Panc1 (cell line): Measurements from ENCODE around the gene SHANK3. TPM values are rescaled to one million over a fixed set of nuclear protein-coding genes. Genes with fewer than 3 reads are reported as not detected.
A peak's percentile ranks its signal among the peaks of the same experiment; 100 is the strongest.

Experiments used
- ATAC-seq: fragments of 200-7000 bp; cut with Tn5 transposase; 2 replicates; pipeline ENCODE4 v1.9.1; 2020; ENCODE audit warnings: mild to moderate bottlenecking, moderate library complexity
- BruUV-seq: library from RNA; stranded (reverse); fragments of 400-500 nt; replicated peaks from 2 replicates; lab custom pipeline; 2021; lab: Mats Ljungman, UMichigan
- CTCF ChIA-PET: fragments of 300-600 bp; sonication (Branson Sonifier 250); formaldehyde crosslinking; loops from one replicate; lab custom pipeline; 2022; ENCODE audit warnings: antibody characterized with exemption; lab: Charles Lee
- POLR2A ChIA-PET: fragments of 300-600 bp; sonication (Branson Sonifier 250); formaldehyde crosslinking; loops from one replicate; lab custom pipeline; 2022; ENCODE audit warnings: antibody characterized with exemption; lab: Charles Lee
- DNase-seq: peaks from one replicate; pipeline ENCODE4 v3.0.0-alpha.2; 2010; ENCODE audit warnings: low read depth, low spot score
- H3K27ac ChIP-seq: 2 replicates; pipeline ENCODE4 v1.5.1; 2011; ENCODE audit warnings: mild to moderate bottlenecking, low read length, inconsistent platforms
- H3K27me3 ChIP-seq: fragments of 200-500 bp; sonication (Bioruptor generic); 2 replicates; pipeline ENCODE4 v1.6.0; 2014; ENCODE audit warnings: low read length, inconsistent platforms; ENCODE audit not compliant: control insufficient read depth, insufficient read depth
- H3K36me3 ChIP-seq: fragments of 200-500 bp; sonication (Bioruptor generic); 2 replicates; pipeline ENCODE4 v1.5.1; 2014; ENCODE audit warnings: inconsistent platforms, mild to moderate bottlenecking, low read length, moderate library complexity; ENCODE audit not compliant: control insufficient read depth, insufficient read depth
- H3K4me1 ChIP-seq: 2 replicates; pipeline ENCODE4 v1.5.1; 2011; ENCODE audit warnings: inconsistent platforms, mild to moderate bottlenecking, low read length, moderate library complexity; ENCODE audit not compliant: control insufficient read depth, insufficient read depth
- H3K4me3 ChIP-seq, 2 experiments: 2 replicates each; pipeline ENCODE4 v1.5.1; 2011 to 2012; ENCODE audit warnings: low read depth in 2 of 2, low read length in 2 of 2, mild to moderate bottlenecking in 2 of 2, inconsistent platforms in 1 of 2, moderate library complexity in 1 of 2
- H3K9me3 ChIP-seq: fragments of 200-500 bp; sonication (Bioruptor generic); 2 replicates; pipeline ENCODE4 v1.5.1; 2014; ENCODE audit warnings: low read depth, mild to moderate bottlenecking, inconsistent platforms, low read length, moderate library complexity; ENCODE audit not compliant: control insufficient read depth, insufficient read depth
- CTCF ChIP-seq: fragments of 450-650 bp; IDR thresholded peaks from 2 replicates; pipeline ENCODE4 v1.5.1; 2017; ENCODE audit warnings: mild to moderate bottlenecking
- POLR2AphosphoS5 ChIP-seq: IDR thresholded peaks from 2 replicates; pipeline ENCODE4 v1.6.1; 2012; ENCODE audit warnings: mild to moderate bottlenecking, low read depth, low read length, moderate library complexity
- REST ChIP-seq, 2 experiments: IDR thresholded peaks; 2 replicates each; pipeline ENCODE4 v1.6.1; 2011 to 2012; ENCODE audit warnings: low read depth in 2 of 2, control low read depth in 1 of 2, low read length in 1 of 2, mild to moderate bottlenecking in 1 of 2, moderate library complexity in 1 of 2; ENCODE audit not compliant: insufficient read depth in 1 of 2
- SIN3A ChIP-seq: IDR thresholded peaks from 2 replicates; pipeline ENCODE4 v1.6.1; 2012; ENCODE audit warnings: low read depth, mild to moderate bottlenecking, low read length, moderate library complexity, borderline replicate concordance; ENCODE audit not compliant: insufficient read depth
- in situ Hi-C: cut with HindIII; loops from 2 replicates; pipeline ENCODE4 v1.10.0; 2016; ENCODE audit warnings: low sequenced_read_pairs, low pct_unique_long_range_greater_than_20kb
- intact Hi-C: fragments of 100-400 bp; cut with micrococcal nuclease; formaldehyde crosslinking; loops from one replicate; pipeline ENCODE4 v1.10.0; 2022; ENCODE audit not compliant: unreplicated experiment
- total RNA-seq: library from RNA; stranded (reverse); gene quantifications from one replicate; pipeline ENCODE4 v1.2.1, GENCODE V29; 2021; ENCODE audit not compliant: unreplicated experiment

The SHANK3 gene
- total RNA-seq, 1 experiment from 2014 or later = 7.6 TPM

- POLR2A ChIA-PET = no interaction called here
- BruUV-seq = no TSS peak
- Histone ChIP-seq H3K27ac (no peak overlapping the region), H3K4me3 (no peak overlapping the region), H3K36me3 (no peaks in the 10 kb centered on the region), H3K4me1 (no peaks in the 10 kb centered on the region), H3K9me3 (no peaks in the 10 kb centered on the region), H3K27me3 (no peaks in the 10 kb centered on the region)
- no peak for TF ChIP-seq POLR2AphosphoS5
- no peak for TF ChIP-seq CTCF
- no peak for TF ChIP-seq REST (IDR thresholded peaks at IDR 0.05; ENCODE audit: insufficient read depth in 1 of 2, low read depth in 2 of 2, low read length in 1 of 2)
- intact Hi-C loops = no loop called here
- ATAC-seq (no peak), DNase-seq (no peak)
- CTCF ChIA-PET = no interaction called here
- in situ Hi-C loops = no loop called here
Observed at GRCh38 chr22:50688448-50688847, 15.8 kb downstream of the SHANK3 start.

- ATAC-seq (0 out of 2 replicates have a peak, but pooled peaks have one; percentile 42), DNase-seq (no peak)
- POLR2A ChIA-PET = interaction anchor here (0.7 kb wide), 1 partner anchor 71 kb away, joined by 4 read pairs; no protein-coding TSS in a partner anchor
- in situ Hi-C loops (no loop called here), intact Hi-C loops (loop anchor here (1.0 kb wide), 1 partner anchor 65 kb away; no protein-coding TSS in a partner anchor)
- BruUV-seq = no TSS peak
- Histone ChIP-seq H3K36me3 (no peaks in the 10 kb centered on the region), H3K27ac (no peak overlapping the region), H3K4me3 (no peak overlapping the region), H3K27me3 (no peaks in the 10 kb centered on the region), H3K9me3 (no peaks in the 10 kb centered on the region), H3K4me1 (no peaks in the 10 kb centered on the region)
- peak; percentile 69; the same call in 1 of the 2 replicates for TF ChIP-seq CTCF
- no peak for TF ChIP-seq SIN3A
- CTCF ChIA-PET = interaction anchor here (0.6 to 1.9 kb wide), 4 partner anchors 64 to 460 kb away, joined by 3 to 9 read pairs (median 4); partner anchors contain the start of gene ARSA
Observed at GRCh38 chr22:50691521-50691920, 18.9 kb downstream of the SHANK3 start.
